Aorta (tissue), 5 donors: ENCODE measurements around the gene INPP5K. TPM values are rescaled to one million over a fixed set of nuclear protein-coding genes. Genes with fewer than 3 reads are reported as not detected.
"Not testable (repeated sequence)": the region's sequence is repeated elsewhere in the genome, so short reads cannot be mapped to it uniquely, and the experiment has no call there.

ENCODE experiments used
- ATAC-seq: fragments of 200-7000 bp; cut with Tn5 transposase; one replicate; pipeline ENCODE4 v1.9.1; 2022; ENCODE audit warnings: moderate library complexity; ENCODE audit not compliant: low FRiP score
- DNase-seq, 2 donors: peaks; one replicate each; pipeline ENCODE4 v3.0.0-alpha.2; 2020
- H3K27ac ChIP-seq, 2 donors: one replicate each; pipeline ENCODE4 v1.5.1; 2013; ENCODE audit warnings: low read length in 2 of 2, mild to moderate bottlenecking in 2 of 2, moderate library complexity in 2 of 2, control low read depth in 1 of 2, inconsistent platforms in 1 of 2, low read depth in 1 of 2
- H3K27me3 ChIP-seq, 2 donors: one replicate each; pipeline ENCODE4 v1.6.1; 2013; ENCODE audit warnings: control low read depth in 1 of 2, low read length in 1 of 2, mild to moderate bottlenecking in 1 of 2, moderate library complexity in 1 of 2; ENCODE audit not compliant: insufficient read depth in 2 of 2, control insufficient read depth in 1 of 2
- H3K36me3 ChIP-seq, 2 donors: one replicate each; pipeline ENCODE4 v1.6.1; 2013; ENCODE audit warnings: control low read depth in 1 of 2, low read length in 1 of 2, mild to moderate bottlenecking in 1 of 2; ENCODE audit not compliant: insufficient read depth in 2 of 2, control insufficient read depth in 1 of 2
- H3K4me1 ChIP-seq, 2 donors: one replicate each; pipeline ENCODE4 v1.6.1; 2013; ENCODE audit warnings: low read length in 2 of 2, control low read depth in 1 of 2, mild to moderate bottlenecking in 1 of 2, moderate library complexity in 1 of 2; ENCODE audit not compliant: insufficient read depth in 2 of 2, control insufficient read depth in 1 of 2
- H3K4me3 ChIP-seq, 2 donors: one replicate each; pipeline ENCODE4 v1.5.1; 2013; ENCODE audit warnings: low read length in 2 of 2, control low read depth in 1 of 2, mild to moderate bottlenecking in 1 of 2
- H3K9me3 ChIP-seq: one replicate; pipeline ENCODE4 v1.6.1; 2013; ENCODE audit warnings: mild to moderate bottlenecking, low read length; ENCODE audit not compliant: control insufficient read depth
- WGBS, 2 donors: extraction: QIAGEN DNeasy Blood & Tissue Kit; methylation state at CpG; one replicate each; pipeline ENCODE4 v1.1.7; 2013; 5-methylcytosine and 5-hydroxymethylcytosine counted together
- intact Hi-C, 2 donors: fragments of 100-400 bp; cut with DNase I; formaldehyde crosslinking; loops; one replicate each; pipeline versions ENCODE4 v1.14.2 to v1.15.0; 2022
- long read RNA-seq, 2 donors: library from polyadenylated mRNA; unstranded; transcript quantifications; one replicate each; pipeline ENCODE4 v2.0.0, GENCODE V29; 2020 to 2021
- polyA plus RNA-seq, 2 donors: library from polyadenylated mRNA; stranded (reverse); fragments of 200-250 nt; gene quantifications; one replicate each; pipeline ENCODE4 v1.2.3, GENCODE V29; 2013
- total RNA-seq, 2 donors: library from RNA; stranded (reverse); fragmentation: NEBNext Ultra II Directional; extraction: Animal tissue kit (Norgen Biotek cat#: 25700); gene quantifications; one replicate each; pipeline ENCODE4 v1.2.1, GENCODE V29; 2021
- donor health status: healthy with polysubstance abuse.
- donor health status: Bipolar disorder and iron deficiency.
- donor health status: DM: no; HTN: no; CAD: no.
- donor health status: DM: no; HTN: no; CAD: no.
- donor health status: DM: yes; HTN: yes; CAD: no.

INPP5K gene
- total RNA-seq, result 10 to 100 TPM; 35.7 to 40.7 TPM
- polyA plus RNA-seq, result 10 to 100 TPM; 13.5 to 51.3 TPM
- long read RNA-seq, donor 1, transcript INPP5K-204 (12 exons, 2,988 nt), result major isoform, 125 of 175 reads
- long read RNA-seq, donor 1, partial matches to known transcripts, result 21 of 175 reads
- long read RNA-seq, donor 1, other reads (novel, unspliced or antisense), result 26 of 175 reads
- long read RNA-seq, donor 2, transcript INPP5K-204 (12 exons, 2,988 nt), result major isoform, 14 of 42 reads
- long read RNA-seq, donor 2, partial matches to known transcripts, result 17 of 42 reads
- long read RNA-seq, donor 2, other reads (novel, unspliced or antisense), result 8 of 42 reads

DNA sequence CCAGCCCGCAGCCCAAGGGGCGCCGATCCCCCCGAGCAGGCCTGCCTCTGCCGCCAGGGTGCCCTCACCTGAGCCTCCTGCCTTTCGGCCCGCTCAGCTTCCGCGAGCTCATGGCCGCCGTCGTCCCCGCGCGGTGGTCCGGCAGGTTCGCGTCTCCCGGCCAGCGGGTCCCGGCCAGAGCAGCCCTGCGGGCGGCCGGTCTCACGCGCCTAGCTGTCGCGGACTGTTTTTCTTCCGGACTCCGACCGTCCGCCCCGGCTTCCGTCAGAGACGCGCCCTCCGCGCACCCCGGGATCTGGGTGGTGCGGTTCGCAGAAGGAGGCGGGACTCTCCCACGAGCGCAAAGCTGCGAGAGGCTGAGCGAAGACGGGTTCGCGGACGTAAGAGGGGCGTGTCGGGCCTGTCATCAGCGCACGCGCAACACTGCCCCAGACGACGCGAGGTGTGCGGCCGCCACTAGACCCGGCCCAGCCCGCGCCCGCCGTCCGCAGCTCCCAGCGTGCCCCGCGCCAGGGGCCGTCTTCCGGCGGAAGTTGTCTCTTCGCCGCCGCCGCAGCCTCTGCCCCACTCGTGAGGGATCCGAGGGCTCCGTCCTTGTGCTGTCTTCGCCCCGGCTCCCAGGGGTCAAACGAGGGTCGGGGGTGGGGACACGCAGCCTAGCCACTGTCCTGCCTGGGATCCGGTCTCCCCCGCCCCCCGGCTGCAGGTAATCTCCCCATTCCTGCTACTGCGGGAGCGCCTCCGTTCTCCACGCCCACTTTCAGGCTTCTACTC, at the start of gene INPP5K:
Gene INPP5K (minus strand): TSS at position 225 of the 774 bp plus-strand sequence. CDS start 113 bp downstream, at position 112.
- Histone ChIP-seq H3K4me3 (peak within 1 kb of the TSS; percentile 60 to 81), H3K36me3 (peaks cover 0 to 4% of the 10 kb centered on the region in 2 donors), H3K9me3 (no peaks in the 10 kb centered on the region), H3K4me1 (no peaks in the 10 kb centered on the region), H3K27ac (peak within 1 kb of the TSS in 1 of 2 donors; percentile 90), H3K27me3 (no peaks in the 10 kb centered on the region)
- DNase-seq (peak; percentile 99), ATAC-seq (peak; percentile 97)
- WGBS, 2 donors, result 0% methylated on average over 74 to 91 of the region's 91 CpGs
- intact Hi-C loops, result loop anchor here (2.0 to 10.0 kb wide), 6 partner anchors 62 to 259 kb away; no protein-coding TSS in a partner anchor

DNA sequence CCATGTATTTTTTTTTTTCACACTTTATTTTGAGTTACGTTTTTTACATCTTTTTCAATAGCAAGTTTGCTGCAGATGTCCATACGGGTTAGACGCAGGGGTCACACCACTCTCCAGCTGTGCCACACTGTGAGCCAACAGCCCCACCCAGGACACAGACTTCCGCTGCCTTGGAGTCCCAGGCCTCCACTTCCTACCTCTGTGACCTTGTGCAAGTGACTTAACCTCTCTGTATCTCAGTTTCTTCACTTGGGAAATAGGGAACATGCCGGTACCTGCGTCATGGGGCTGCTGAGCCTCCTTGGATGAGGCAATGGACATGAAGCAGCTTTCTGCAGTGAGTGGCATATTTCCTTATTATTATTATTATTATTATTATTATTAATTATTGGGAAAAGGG, 49.5 kb upstream of the INPP5K start:
- intact Hi-C loops, result no loop called here
- DNase-seq, result no peak

GRCh38 chr17:1563786-1564613, 47.6 kb upstream of the INPP5K start:
- WGBS, 2 donors, result 72 to 74% methylated on average over 19 of the region's 19 CpGs
- H3K9me3 ChIP-seq, result no peaks in the 10 kb centered on the region
- intact Hi-C loops, result no loop called here
- no peak for ATAC-seq
- H3K4me3 ChIP-seq, result no peak overlapping the region
- DNase-seq, result no peak
- no peaks in the 10 kb centered on the region for H3K27me3 ChIP-seq
- no peaks in the 10 kb centered on the region for H3K36me3 ChIP-seq
- no peak overlapping the region for H3K27ac ChIP-seq
- no peaks in the 10 kb centered on the region for H3K4me1 ChIP-seq

More for the DNA sequence above, 49.5 kb upstream of the INPP5K start:
- H3K9me3 ChIP-seq, result no peaks in the 10 kb centered on the region
- H3K27ac ChIP-seq, result no peak overlapping the region
- no peaks in the 10 kb centered on the region for H3K4me1 ChIP-seq
- no peak overlapping the region for H3K4me3 ChIP-seq
- no peaks in the 10 kb centered on the region for H3K36me3 ChIP-seq
- WGBS, 2 donors, result 68 to 70% methylated on average over 6 of the region's 6 CpGs
- ATAC-seq, result no peak
- no peaks in the 10 kb centered on the region for H3K27me3 ChIP-seq

DNA sequence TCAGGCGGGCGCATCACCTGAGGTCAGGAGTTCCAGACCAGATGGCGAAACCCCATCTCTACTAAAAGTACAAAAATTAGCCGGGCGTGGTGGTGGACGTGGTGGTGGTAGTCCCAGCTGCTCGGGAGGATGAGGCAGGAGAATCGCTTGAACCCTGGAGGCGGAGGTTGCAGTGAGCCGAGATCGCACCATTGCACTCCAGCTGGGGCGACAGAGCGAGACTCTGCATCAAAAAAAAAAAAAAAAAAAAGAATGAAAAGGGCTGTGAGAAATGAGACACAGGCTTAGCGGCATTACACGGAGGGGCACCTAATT, 47.0 kb upstream of the INPP5K start:
- intact Hi-C loops, H3K4me1 ChIP-seq, H3K4me3 ChIP-seq: not testable (repeated sequence)

DNA sequence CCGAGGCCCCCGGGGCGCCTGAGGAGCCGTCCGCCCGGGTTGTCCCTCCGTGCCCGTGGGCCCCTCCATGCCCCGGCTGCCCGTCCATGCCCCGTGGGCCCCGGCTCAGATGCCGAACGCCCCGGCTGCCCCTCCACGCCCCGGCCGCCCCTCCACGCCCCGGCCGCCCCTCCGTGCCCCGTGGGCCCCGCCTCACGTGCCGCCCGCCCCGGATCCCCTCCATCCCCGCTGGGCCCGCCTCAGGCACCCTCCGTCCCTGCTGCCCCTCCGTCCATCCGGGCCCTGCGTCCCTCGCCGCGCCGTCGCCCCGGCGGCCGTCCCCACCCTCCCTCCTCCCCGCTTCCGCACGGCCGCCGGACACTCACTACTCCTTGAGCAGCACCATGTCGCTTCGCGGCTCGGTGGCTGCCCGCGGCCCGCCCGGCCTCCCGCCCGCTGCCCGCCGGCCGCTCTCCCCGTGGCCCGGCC, 45.8 kb upstream of the INPP5K start:
- ATAC-seq, result peak; percentile 22
- 1 to 2% methylated on average over 11 to 62 of the region's 62 CpGs for WGBS, 2 donors
- DNase-seq, result peak; percentile 70 to 88

More for the DNA sequence above, 47.0 kb upstream of the INPP5K start:
- DNase-seq, H3K27me3 ChIP-seq, H3K36me3 ChIP-seq, H3K27ac ChIP-seq, H3K9me3 ChIP-seq, ATAC-seq: not testable (repeated sequence)
- WGBS, 2 donors, result 87 to 95% methylated on average over 15 of the region's 15 CpGs

DNA sequence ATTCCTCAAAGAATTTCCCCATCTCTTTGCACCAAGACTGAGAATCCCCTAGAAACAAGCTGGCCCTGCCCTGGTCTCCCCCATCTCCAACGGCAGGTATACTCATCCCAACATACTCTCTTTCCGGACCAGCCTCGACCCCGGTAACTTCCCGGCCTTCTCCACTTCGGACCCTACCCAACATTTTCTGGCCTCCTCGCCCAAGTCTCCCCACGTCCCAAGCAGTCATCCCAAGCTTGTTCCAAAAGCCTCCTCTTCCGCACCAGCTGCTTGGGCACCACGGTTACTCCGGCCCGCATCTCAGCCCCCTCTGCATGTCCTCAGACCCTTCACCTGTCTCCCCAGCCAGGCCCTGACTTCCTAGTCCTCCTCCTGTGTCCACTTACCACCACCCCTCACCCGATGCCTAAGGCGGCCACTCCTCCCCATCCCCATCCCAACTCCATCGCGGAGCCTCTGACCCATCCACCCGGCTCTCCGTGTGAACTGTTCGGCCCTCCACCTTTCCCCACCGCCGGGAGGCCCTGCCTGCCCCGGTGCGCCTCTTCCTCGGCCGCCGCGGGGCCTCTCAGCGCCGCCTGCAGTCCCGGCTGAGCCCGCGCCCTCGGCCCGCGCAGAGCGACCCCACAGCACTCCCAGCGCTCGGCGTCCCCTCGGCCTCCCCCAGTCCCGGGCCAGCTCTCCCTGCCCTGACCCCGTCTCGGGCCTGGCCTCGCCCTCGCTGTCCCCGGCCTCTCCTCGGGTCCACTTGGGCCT, 45.2 kb upstream of the INPP5K start:
- ATAC-seq (peak; percentile 24), DNase-seq (no peak)
- Histone ChIP-seq H3K27me3 (no peaks in the 10 kb centered on the region), H3K27ac (peak overlapping the region; percentile 55 to 68), H3K9me3 (no peaks in the 10 kb centered on the region), H3K4me3 (peak overlapping the region; percentile 72 to 80), H3K36me3 (no peaks in the 10 kb centered on the region), H3K4me1 (no peaks in the 10 kb centered on the region)
- intact Hi-C loops, result no loop called here
- 3 to 4% methylated on average over 40 to 47 of the region's 47 CpGs for WGBS, 2 donors

More for the DNA sequence above, 45.8 kb upstream of the INPP5K start:
- Histone ChIP-seq H3K9me3 (no peaks in the 10 kb centered on the region), H3K36me3 (no peaks in the 10 kb centered on the region), H3K27ac (peak overlapping the region; percentile 55 to 68), H3K4me1 (no peaks in the 10 kb centered on the region), H3K4me3 (peak overlapping the region; percentile 72 to 80), H3K27me3 (no peaks in the 10 kb centered on the region)
- intact Hi-C loops, result no loop called here

GRCh38 chr17:1560858-1561355, 44.5 kb upstream of the INPP5K start:
- no peak overlapping the region for H3K27ac ChIP-seq
- no peaks in the 10 kb centered on the region for H3K4me1 ChIP-seq
- ATAC-seq, result no peak

More at GRCh38 chr17:1560858-1561355, 44.5 kb upstream of the INPP5K start:
- H3K4me3 ChIP-seq, result no peak overlapping the region
- DNase-seq, result no peak
- WGBS, 2 donors, result 76 to 79% methylated on average over 7 of the region's 7 CpGs
- H3K36me3 ChIP-seq, result no peaks in the 10 kb centered on the region
- H3K9me3 ChIP-seq, result no peaks in the 10 kb centered on the region
- intact Hi-C loops, result no loop called here
- H3K27me3 ChIP-seq, result no peaks in the 10 kb centered on the region
